HepG2 (cell line): Measurements from ENCODE around the gene KCNAB1. TPM values are rescaled to one million over a fixed set of nuclear protein-coding genes. Genes with fewer than 3 reads are reported as not detected.

Experiments
- ATAC-seq: fragments of 200-7000 bp; cut with Tn5 transposase; 3 replicates; pipeline ENCODE4 v1.9.1; 2020; ENCODE audit warnings: mild to moderate bottlenecking, moderate library complexity
- BruUV-seq: library from RNA; stranded (reverse); fragments of 400-500 nt; replicated peaks from 2 replicates; lab custom pipeline; 2021; lab: Mats Ljungman, UMichigan
- CTCF ChIA-PET: fragments of 300-600 bp; formaldehyde crosslinking; extraction: SDS; loops from one replicate; lab custom pipeline; 2021; ENCODE audit warnings: low total read pairs, inconsistent platforms, low intra/inter-chr PET ratio; lab: Yijun Ruan, JAX
- POLR2A ChIA-PET: fragments of 350-600 bp; sonication (Branson Sonifier 250); formaldehyde crosslinking; loops from one replicate; lab custom pipeline; 2020; ENCODE audit warnings: antibody characterized with exemption, inconsistent platforms; lab: Yijun Ruan, JAX
- DNase-seq: peaks from one replicate; pipeline ENCODE4 v3.0.0-alpha.2; 2015; ENCODE audit warnings: low spot score
- FAIRE-seq: peaks from 3 replicates; lab custom pipeline; 2011; peaks lifted over from hg19 to GRCh38; lab: Jason Lieb, UNC
- H2AFZ ChIP-seq: one replicate; pipeline ENCODE4 v1.6.1; 2011; ENCODE audit warnings: low read length, inconsistent platforms
- H3K27ac ChIP-seq: fragments of 300-600 bp; 3 replicates; pipeline ENCODE4 v1.8.0; 2011; ENCODE audit warnings: mixed run types, mild to moderate bottlenecking, mixed read lengths, low read length, inconsistent platforms; ENCODE audit not compliant: insufficient read depth; ENCODE audit errors: extremely low read length
- H3K27me3 ChIP-seq, 2 experiments: fragments of 200-600 bp in 1 of 2; 2 replicates in 1 of 2; 3 replicates in 1 of 2; pipeline versions ENCODE4 v1.6.0 to v1.8.0; 2011; ENCODE audit warnings: low read length in 2 of 2, mild to moderate bottlenecking in 2 of 2, moderate library complexity in 2 of 2, inconsistent platforms in 1 of 2; ENCODE audit not compliant: insufficient read depth in 2 of 2, control insufficient read depth in 1 of 2
- H3K36me3 ChIP-seq, 2 experiments: fragments of 200-600 bp in 1 of 2; replicated peaks in 1 of 2; 2 replicates in 1 of 2; 3 replicates in 1 of 2; pipeline versions ENCODE4 v1.5.1 to v1.8.0; 2011; ENCODE audit warnings: low read length in 2 of 2, inconsistent platforms in 1 of 2; ENCODE audit not compliant: insufficient read depth in 2 of 2, control insufficient read depth in 1 of 2
- H3K4me1 ChIP-seq: 2 replicates; pipeline ENCODE4 v1.5.1; 2012; ENCODE audit warnings: low read length, inconsistent platforms; ENCODE audit not compliant: insufficient read depth
- H3K4me2 ChIP-seq: 2 replicates; pipeline ENCODE4 v1.6.0; 2011; ENCODE audit warnings: low read depth, low read length, inconsistent platforms
- H3K4me3 ChIP-seq, 3 experiments: fragments of 200-600 bp in 1 of 3; sonication (generic), shearing (Covaris generic) in 1 of 3; replicated peaks in 1 of 3; 2 replicates each; pipeline ENCODE4 v1.5.1; 2011 to 2016; ENCODE audit warnings: low read length in 3 of 3, inconsistent platforms in 2 of 3, low read depth in 2 of 3, mild to moderate bottlenecking in 2 of 3, control low read depth in 1 of 3, mixed read lengths in 1 of 3; ENCODE audit not compliant: insufficient read depth in 1 of 3
- H3K79me2 ChIP-seq: one replicate; pipeline ENCODE4 v1.6.1; 2011; ENCODE audit warnings: low read length, inconsistent platforms; ENCODE audit not compliant: insufficient read depth
- H3K9ac ChIP-seq: 2 replicates; pipeline ENCODE4 v1.6.0; 2011; ENCODE audit warnings: mild to moderate bottlenecking, low read depth, low read length, inconsistent platforms; ENCODE audit not compliant: insufficient read depth
- H3K9me3 ChIP-seq: 2 replicates; pipeline ENCODE4 v1.5.1; 2012; ENCODE audit warnings: mild to moderate bottlenecking, low read length
- H4K20me1 ChIP-seq: 2 replicates; pipeline ENCODE4 v1.6.0; 2011; ENCODE audit warnings: inconsistent platforms, mild to moderate bottlenecking, low read length, moderate library complexity; ENCODE audit not compliant: insufficient read depth
- FOXA3 ChIP-seq: IDR thresholded peaks from 2 replicates; pipeline ENCODE4 v1.6.1; 2016; ENCODE audit warnings: missing genetic modification reagents, missing compliant biosample characterization
- GTF2F1 ChIP-seq: fragments of 150-350 bp; IDR thresholded peaks from 2 replicates; pipeline ENCODE4 v1.6.1; 2014; ENCODE audit warnings: low read length
- MEIS2 ChIP-seq: sonication (generic); formaldehyde crosslinking; IDR thresholded peaks from 2 replicates; pipeline ENCODE4 v1.9.0; 2021; ENCODE audit warnings: mild to moderate bottlenecking, missing genetic modification reagents
- REL ChIP-seq: sonication (generic); formaldehyde crosslinking; conservative IDR thresholded peaks from 2 replicates; pipeline ENCODE4 v1.8.0; 2022; ENCODE audit warnings: mild to moderate bottlenecking, missing genetic modification reagents, moderate library complexity
- ZNF776 ChIP-seq: sonication (generic); formaldehyde crosslinking; IDR thresholded peaks from 2 replicates; pipeline ENCODE4 v1.4.0; 2020; ENCODE audit warnings: mild to moderate bottlenecking, missing genetic modification reagents
- WGBS: methylation state at CpG from one replicate; pipeline ENCODE4 v1.1.6; 2017; ENCODE audit warnings: low lambda C conversion rate; 5-methylcytosine and 5-hydroxymethylcytosine counted together
- in situ Hi-C: cut with HindIII; loops from 2 replicates; pipeline ENCODE4 v1.10.0; 2017; ENCODE audit warnings: low pct_unique_long_range_greater_than_20kb; ENCODE audit not compliant: extremely low pct_ligation_motif_present
- intact Hi-C: fragments of 100-400 bp; cut with micrococcal nuclease; formaldehyde crosslinking; loops from one replicate; pipeline ENCODE4 v1.10.0; 2022; ENCODE audit not compliant: unreplicated experiment
- polyA plus RNA-seq, 8 experiments: library from polyadenylated mRNA; depleted of rRNA in 3 of 8; stranded (reverse) in 7 of 8; unstranded in 1 of 8; fragments of >200 nt; fragmentation: Illumina TruSeq in 4 of 8; extraction: Trizol in 4 of 8; gene quantifications; 2 replicates each; pipeline versions ENCODE4 v1.2.1 to v1.2.3, GENCODE V29; 2011 to 2016; ENCODE audit warnings: low read depth in 4 of 8, missing spikeins in 1 of 8, mixed read lengths in 1 of 8; ENCODE audit not compliant: insufficient read depth in 1 of 8
- total RNA-seq, 5 experiments: library from RNA; depleted of rRNA; stranded (reverse); fragments of >200 nt; fragmentation: Illumina TruSeq; extraction: Trizol; gene quantifications; 2 replicates each; pipeline ENCODE4 v1.2.3, GENCODE V29; 2016; ENCODE audit warnings: low read depth in 1 of 5
- TF ChIP-seq, protein P1 (sequence below): sonication (generic); formaldehyde crosslinking; conservative IDR thresholded peaks from 2 replicates; pipeline ENCODE4 v1.4.0; 2020; ENCODE audit warnings: missing genetic modification reagents
- TF ChIP-seq, protein P2 (sequence below): sonication (generic); formaldehyde crosslinking; IDR thresholded peaks from 2 replicates; pipeline ENCODE4 v1.8.1; 2023; ENCODE audit warnings: mild to moderate bottlenecking, missing genetic modification reagents

KCNAB1 gene
- total and polyA plus RNA-seq, 2 of the 13 experiments (the other 11 are each of a cell fraction or from before 2014, with no cell fraction given), result not detected

DNA sequence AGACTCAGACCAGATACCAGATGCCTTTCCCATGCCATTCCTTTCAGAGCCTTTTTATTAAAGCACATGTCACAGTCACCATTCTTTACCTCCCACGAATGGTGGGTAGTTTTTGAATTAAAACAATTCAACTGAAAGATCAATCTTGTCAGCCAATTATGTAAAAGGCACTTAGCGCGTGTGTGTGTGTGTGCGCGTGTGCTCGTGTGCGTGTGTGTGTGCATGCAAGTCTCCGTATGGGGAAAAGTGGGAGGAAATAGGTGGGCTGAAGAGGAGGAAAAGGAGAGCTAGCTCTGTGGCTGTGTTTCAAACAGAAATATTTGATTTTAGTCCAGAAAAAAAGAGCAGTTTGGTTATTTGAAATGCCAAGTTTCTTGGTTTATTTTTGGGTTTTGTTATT is 177.2 kb downstream of the KCNAB1 start:
- CTCF ChIA-PET, result no interaction called here
- BruUV-seq, result no TSS peak
- H3K9me3 ChIP-seq, result no peaks in the 10 kb centered on the region

More for the DNA sequence above, 177.2 kb downstream of the KCNAB1 start:
- TF ChIP-seq FOXA3 (CRISPR knock-in tag), result no peak
- no peak for TF ChIP-seq MEIS2 (CRISPR knock-in tag)
- no peak for TF ChIP-seq REL (CRISPR knock-in tag)
- TF ChIP-seq, protein P1, sequence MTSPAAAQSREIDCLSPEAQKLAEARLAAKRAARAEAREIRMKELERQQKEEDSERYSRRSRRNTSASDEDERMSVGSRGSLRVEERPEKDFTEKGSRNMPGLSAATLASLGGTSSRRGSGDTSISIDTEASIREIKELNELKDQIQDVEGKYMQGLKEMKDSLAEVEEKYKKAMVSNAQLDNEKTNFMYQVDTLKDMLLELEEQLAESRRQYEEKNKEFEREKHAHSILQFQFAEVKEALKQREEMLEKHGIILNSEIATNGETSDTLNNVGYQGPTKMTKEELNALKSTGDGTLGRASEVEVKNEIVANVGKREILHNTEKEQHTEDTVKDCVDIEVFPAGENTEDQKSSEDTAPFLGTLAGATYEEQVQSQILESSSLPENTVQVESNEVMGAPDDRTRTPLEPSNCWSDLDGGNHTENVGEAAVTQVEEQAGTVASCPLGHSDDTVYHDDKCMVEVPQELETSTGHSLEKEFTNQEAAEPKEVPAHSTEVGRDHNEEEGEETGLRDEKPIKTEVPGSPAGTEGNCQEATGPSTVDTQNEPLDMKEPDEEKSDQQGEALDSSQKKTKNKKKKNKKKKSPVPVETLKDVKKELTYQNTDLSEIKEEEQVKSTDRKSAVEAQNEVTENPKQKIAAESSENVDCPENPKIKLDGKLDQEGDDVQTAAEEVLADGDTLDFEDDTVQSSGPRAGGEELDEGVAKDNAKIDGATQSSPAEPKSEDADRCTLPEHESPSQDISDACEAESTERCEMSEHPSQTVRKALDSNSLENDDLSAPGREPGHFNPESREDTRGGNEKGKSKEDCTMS (CRISPR knock-in tag), result no peak
- TF ChIP-seq, protein P2, sequence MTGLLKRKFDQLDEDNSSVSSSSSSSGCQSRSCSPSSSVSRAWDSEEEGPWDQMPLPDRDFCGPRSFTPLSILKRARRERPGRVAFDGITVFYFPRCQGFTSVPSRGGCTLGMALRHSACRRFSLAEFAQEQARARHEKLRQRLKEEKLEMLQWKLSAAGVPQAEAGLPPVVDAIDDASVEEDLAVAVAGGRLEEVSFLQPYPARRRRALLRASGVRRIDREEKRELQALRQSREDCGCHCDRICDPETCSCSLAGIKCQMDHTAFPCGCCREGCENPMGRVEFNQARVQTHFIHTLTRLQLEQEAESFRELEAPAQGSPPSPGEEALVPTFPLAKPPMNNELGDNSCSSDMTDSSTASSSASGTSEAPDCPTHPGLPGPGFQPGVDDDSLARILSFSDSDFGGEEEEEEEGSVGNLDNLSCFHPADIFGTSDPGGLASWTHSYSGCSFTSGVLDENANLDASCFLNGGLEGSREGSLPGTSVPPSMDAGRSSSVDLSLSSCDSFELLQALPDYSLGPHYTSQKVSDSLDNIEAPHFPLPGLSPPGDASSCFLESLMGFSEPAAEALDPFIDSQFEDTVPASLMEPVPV (CRISPR knock-in tag), result no peak
- TF ChIP-seq ZNF776 (CRISPR knock-in tag), result no peak
- TF ChIP-seq GTF2F1, result no peak
- TF ChIP-seq, all 625 proteins: peak for 0
- H3K27ac ChIP-seq, result no peak overlapping the region
- POLR2A ChIA-PET, result no interaction called here
- no peak overlapping the region for H3K9ac ChIP-seq
- H3K4me1 ChIP-seq, result no peaks in the 10 kb centered on the region
- H3K4me3 ChIP-seq, result no peak overlapping the region
- ATAC-seq, result no peak
- WGBS, result 80% methylated on average over 8 of the region's 8 CpGs
- H4K20me1 ChIP-seq, result no peaks in the 10 kb centered on the region
- no peak for DNase-seq
- no peaks in the 10 kb centered on the region for H3K36me3 ChIP-seq
- H3K79me2 ChIP-seq, result no peaks in the 10 kb centered on the region
- in situ Hi-C loops, result no loop called here
- H3K27me3 ChIP-seq, result no peaks in the 10 kb centered on the region
- no peak overlapping the region for H3K4me2 ChIP-seq
- intact Hi-C loops, result no loop called here
- H2AFZ ChIP-seq, result no peak overlapping the region
- FAIRE-seq, result no peak
